Measurements from ENCODE around the gene CD320.
A peak's percentile ranks its signal among the peaks of the same experiment; 100 is the strongest.
"Not testable (repeated sequence)": the region's sequence is repeated elsewhere in the genome, so short reads cannot be mapped to it uniquely, and the experiment has no call there.

Gene CD320

DNA sequence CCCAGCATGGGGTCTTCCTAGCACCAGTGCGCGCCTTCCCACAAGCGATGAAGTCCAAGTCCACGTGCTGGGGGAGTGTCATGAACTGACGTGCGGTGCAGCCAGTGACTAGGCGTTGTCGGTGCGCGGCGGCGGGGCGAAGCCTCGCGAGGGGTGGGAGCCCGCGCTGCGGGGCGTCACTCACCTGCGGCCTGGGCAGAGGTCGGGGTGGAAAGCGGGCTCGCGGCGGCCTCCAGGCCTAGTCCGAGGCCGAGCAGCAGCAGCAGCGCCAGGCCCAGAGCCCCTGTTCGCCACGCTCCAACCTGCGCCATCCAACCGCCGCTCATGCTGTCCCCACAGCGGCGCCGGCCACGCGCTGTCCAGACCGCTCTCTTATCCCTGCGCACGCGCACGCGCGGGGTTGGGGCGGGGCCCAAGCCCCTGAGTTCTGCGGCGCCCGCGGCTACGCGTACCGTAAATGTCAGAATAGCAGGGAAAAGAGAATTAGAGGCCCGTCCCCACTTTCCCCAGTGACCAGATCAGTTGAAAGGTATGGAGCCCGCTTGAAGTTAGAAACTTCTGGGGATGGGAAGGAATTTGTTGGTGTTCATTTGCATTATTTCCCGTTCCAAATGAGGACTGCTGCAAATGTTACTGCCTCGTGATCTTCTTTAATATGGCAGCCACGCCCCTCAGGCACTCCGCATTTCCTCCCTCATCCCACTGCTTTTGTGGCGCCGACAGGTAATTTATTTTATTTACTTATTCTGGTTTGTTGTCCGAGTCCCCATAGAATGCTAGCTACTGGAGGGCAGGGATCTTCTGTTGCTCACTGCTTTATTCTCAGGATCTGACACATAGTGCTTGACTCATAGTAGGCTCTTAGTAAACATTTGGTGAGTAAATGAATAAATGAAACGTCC lies at the start of gene CD320:
TSS of gene CD320 (minus strand) at position 394 of the 902 bp plus-strand sequence. CDS start at position 326, 68 bp downstream.
- DNase-seq (ENCODE audit: low read depth in 2 of 2), result peak; percentile 67 to 70

GRCh38 chr19:8357007-8357521 lies 48.9 kb upstream of the CD320 start:
- no peak for DNase-seq (ENCODE audit: low read depth in 2 of 2)

DNA sequence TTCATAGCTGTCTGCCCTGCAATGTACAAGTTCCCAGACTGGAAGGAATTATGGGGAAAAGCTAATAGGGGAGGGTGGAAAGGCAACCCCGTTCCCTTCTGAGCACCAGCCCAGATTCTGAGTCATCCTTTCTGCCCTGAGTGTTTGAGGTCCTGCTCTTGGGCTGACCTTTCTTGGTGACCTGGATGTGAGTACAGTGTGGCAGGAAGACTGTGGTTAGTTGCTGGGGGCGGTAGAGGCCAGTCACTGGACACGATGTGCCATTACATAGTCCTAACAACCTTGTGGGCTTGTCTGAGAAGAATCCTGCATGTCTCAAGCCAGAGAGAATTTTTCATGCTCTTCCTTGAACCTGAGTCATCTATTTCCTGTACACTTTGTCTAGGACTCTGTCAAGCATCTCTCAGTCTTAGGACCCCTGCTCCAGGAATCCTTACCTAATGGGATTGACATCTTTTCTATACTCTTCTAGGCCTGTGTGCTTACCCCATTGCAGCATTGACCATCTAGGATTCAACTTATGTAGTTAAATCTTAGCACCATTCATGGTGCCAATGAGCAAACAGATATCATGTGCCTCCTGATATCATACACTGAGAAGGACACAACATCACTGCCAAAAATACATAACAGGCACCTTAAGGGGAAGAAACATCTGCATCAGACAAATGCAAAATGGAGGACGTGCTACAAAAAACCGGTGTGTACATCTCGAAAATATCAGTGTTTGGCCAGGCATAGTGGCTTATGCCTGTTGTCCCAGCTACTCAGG lies 47.7 kb upstream of the CD320 start:
- no peak for DNase-seq (ENCODE audit: low read depth in 2 of 2)

GRCh38 chr19:8352845-8353244 lies 44.7 kb upstream of the CD320 start:
- not testable (repeated sequence) for DNase-seq (ENCODE audit: low read depth in 2 of 2)

DNA sequence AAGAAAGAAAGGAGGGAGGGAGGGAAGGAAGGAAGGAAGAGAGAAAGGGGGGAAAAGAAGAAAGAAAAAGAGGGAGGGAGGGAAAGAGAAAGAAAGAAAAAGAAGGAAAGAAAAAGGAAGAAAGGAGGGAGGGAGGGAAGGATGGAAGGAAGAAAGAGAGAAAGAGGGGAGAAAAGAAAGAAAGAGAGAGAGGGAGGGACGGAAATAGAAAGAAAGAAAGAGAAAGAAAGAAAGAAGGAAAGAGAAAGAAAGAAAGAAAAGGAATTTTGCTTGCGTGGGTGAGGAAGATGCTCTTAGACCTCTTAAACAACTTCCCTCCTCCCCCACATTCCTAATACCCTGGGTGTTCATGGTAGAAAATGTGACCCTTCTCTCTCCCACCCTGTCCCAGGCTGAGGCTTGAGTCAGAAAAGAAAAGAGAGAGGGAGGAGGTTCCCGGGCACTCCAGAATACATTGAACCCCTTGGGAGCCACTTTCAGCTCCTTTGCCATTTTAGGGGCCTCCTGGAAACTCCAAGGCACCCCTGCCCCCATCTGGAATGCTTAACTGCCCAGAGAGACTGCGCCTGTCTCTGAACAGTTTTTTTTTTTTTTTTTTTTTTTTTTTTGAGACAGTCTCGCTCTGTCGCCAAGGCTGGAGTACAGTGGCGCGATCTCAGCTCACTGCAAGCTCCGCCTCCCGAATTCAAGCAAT lies 44.1 kb upstream of the CD320 start:
- no peak for DNase-seq (ENCODE audit: low read depth in 2 of 2)

DNA sequence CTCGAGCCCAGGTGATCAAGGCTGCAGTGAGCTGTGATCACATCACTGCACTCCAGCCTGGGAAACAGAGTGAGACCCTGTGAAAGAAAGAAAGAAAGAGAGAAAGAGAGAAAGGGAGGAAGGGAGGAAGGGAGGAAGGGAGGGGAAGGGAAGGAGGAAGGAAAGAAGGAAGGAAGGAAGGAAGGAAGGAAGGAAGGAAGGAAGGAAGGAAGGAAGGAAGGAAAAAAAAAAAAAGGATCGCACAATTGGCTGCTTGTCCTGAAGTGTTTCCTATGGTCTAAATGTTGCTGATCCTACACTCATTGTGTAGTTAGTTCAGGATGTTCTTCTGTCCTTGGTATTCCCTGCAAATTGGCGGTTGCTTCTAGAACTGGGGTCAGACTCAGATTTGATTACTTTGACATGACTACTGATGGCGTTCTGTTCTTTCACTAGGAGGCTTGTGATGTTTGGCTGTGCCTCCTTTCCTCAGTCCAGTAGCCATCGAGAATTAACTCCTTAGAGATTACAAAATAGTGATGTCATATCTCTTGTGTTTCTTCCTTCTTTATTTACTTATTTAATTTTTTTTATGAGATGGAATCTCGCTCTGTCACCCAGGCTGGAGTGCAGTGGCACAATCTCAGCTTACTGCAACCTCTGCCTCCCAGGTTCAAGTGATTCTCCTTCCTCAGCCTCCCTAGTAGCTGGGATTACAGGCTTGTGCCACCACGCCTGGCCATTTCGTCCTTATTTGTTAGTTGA lies 41.6 kb upstream of the CD320 start:
- not testable (repeated sequence) for DNase-seq (ENCODE audit: low read depth in 2 of 2)

DNA sequence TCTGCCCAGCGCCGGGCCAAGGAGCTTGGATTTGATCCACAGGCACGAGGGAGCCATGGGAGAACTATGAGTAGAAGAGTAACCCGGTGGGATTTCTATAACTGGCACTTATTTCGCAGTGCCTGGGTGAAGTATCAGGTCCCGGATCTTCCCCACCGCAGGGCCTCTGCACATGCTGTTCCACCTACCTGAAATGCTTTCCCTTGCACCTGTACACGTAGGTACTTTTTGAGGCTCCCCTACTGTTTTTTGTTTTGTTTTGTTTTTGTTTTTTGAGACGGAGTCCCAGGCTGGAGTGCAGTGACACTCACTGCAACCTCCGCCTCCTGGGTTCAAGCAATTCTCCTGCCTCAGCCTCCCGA lies 35.3 kb upstream of the CD320 start:
- DNase-seq (ENCODE audit: low read depth in 2 of 2), result no peak

GRCh38 chr19:8342684-8343482 lies 34.7 kb upstream of the CD320 start, which contains the start of gene KANK3:
TSS of gene KANK3 (minus strand) at chr19:8343262. CDS start at chr19:8337828, 5,434 bp downstream.
- peak; percentile 81 for DNase-seq (ENCODE audit: low read depth in 2 of 2)

DNA sequence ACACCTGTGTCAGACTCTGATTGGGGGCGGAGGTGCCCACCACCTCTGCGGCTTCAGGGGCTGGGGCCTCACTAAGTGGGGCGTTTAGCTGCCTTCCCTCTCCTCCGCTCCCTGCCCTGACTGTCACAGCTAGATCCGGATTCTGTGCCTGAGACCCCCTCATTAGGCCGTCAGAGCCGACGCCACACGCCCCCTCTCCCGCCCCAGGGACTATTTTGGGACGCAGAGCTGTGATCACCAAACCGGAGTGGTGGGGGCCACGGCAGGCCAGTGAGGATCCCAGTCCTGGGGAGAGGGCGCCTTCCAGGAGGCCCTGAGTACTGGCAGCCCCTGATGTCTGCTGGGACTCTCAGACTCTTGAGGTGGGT lies 34.1 kb upstream of the CD320 start:
- DNase-seq (ENCODE audit: low read depth in 2 of 2), result no peak

GRCh38 chr19:8341504-8341903 lies 33.3 kb upstream of the CD320 start:
- DNase-seq (ENCODE audit: low read depth in 2 of 2), result not testable (repeated sequence)

GRCh38 chr19:8340341-8341096 lies 32.4 kb upstream of the CD320 start:
- no peak for DNase-seq (ENCODE audit: low read depth in 2 of 2)

DNA sequence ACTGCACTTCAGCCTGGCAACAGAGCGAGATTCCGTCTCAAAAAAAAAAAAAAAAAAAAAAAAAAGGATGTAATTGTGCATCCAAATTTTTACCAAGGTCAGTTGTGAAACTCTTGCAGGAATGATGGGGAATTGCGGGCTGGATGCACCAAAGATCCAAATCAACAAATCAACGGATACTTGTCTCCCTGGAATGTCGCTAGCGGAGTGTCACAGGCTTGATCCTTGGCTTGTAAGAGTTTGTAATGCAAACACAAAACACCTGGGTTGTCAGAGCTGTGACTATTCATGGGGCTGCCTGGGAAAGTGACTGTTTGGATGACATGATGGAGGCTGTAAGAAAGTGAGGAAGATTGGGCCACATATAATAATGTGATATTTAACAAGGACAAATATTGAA lies 30.7 kb upstream of the CD320 start:
- no peak for DNase-seq (ENCODE audit: low read depth in 2 of 2)

DNA sequence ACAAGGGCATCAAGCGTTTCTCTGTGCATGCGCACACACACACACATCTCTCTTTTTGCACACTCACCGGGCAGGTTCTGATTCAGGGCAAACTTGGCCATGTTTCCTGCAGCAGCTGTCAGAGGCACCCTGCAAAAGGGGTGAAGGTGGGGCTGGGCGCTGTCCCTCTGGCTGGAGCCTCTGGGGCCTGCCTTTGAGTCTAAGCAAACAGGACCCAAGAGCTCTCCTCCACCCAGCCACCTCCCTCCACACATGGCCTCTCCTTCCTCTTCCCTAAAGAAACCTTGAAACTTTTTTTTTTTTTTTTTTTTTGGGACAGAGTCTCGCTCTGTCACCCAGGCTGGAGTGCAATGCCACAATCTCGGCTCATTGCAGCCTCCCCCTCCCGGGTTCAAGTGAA lies 29.6 kb upstream of the CD320 start:
- DNase-seq (ENCODE audit: low read depth in 2 of 2), result no peak

- no peak for DNase-seq (ENCODE audit: low read depth in 2 of 2)
These were observed 28.5 kb upstream of the CD320 start for GRCh38 chr19:8336660-8337059.

DNA sequence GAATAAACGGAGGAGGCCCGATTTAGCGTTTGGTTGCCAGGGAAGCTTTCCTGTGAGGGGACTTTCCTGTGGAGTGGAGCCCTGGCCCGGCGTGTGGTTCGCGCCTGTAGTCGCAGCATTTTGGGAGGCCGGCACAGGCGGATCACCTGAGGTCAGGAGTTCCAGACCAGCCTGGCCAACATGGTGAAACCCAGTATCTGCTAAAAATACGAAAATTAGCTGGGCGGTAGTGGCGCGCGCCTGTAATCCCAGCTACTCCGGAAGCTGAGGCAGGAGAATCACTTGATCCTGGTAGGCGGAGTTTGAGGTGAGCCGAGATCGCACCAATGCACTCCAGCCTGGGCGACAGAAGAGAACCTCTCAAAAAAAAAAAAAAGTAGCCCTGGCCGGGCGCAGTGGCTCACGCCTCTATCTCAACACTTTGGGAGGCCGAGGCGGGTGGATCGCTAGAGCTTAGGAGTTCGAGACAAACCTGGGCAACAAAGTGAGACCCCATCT lies 28.0 kb upstream of the CD320 start:
- DNase-seq (ENCODE audit: low read depth in 2 of 2), result no peak

- no peak for DNase-seq (ENCODE audit: low read depth in 2 of 2)
These were observed 27.3 kb upstream of the CD320 start for GRCh38 chr19:8335343-8336071.

GRCh38 chr19:8334458-8335342 lies 26.5 kb upstream of the CD320 start:
- no peak for DNase-seq (ENCODE audit: low read depth in 2 of 2)
